Left ventricle myocardium superior (tissue), 1 donor: Measurements from ENCODE around the gene STX10. TPM values are rescaled to one million over a fixed set of nuclear protein-coding genes. Genes with fewer than 3 reads are reported as not detected.

Source experiments
- ATAC-seq: fragments of 200-7000 bp; cut with Tn5 transposase; one replicate; pipeline ENCODE4 v1.9.1; 2020; ENCODE audit warnings: mild to moderate bottlenecking, moderate library complexity
- DNase-seq: peaks from one replicate; pipeline ENCODE4 v3.0.0-alpha.2; 2020
- intact Hi-C: fragments of 100-400 bp; cut with micrococcal nuclease; formaldehyde crosslinking; loops from one replicate; pipeline ENCODE4 v1.11.0; 2022
- total RNA-seq: library from RNA; stranded (reverse); fragmentation: NEBNext Ultra II Directional; extraction: Animal tissue kit (Norgen Biotek cat#: 25700); gene quantifications from one replicate; pipeline ENCODE4 v1.2.1, GENCODE V29; 2021
- donor health status: DM: no; HTN: yes; CAD: no; lungs with severe emphysema.

STX10 gene
- total RNA-seq, 1 donor from 2014 or later, result 46.4 TPM

DNA sequence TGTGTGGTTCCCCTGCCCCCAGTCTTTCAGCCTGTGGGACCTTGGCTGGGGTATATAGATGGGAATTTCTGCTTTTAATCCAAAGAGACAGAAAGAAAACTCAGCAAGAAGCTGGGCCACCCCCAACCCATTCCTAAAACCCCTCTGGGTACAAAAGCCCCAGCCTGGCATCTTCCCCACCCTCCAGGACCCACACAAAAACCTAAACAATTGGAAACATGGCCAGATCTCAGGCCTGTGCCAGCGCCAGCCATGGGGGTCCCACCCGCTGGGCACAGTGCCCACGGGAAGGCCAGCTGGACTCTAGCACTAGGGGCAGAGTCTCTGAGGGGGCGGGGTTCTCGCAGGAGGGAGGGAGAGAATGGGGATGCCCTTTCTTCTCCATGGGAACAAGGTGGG is 56.1 kb downstream of the STX10 start:
- no peak for ATAC-seq
- intact Hi-C loops, result no loop called here
- DNase-seq, result no peak

Other genes with a start within 250 kb of the STX10 start
- gene SYCE2, start 231.1 kb downstream of the STX10 start, total RNA-seq, result not detected
- 38.5 TPM for gene FARSA, start 216.7 kb downstream of the STX10 start, total RNA-seq
- 422 TPM for gene CALR, start 211.8 kb downstream of the STX10 start, total RNA-seq
- gene RAD23A, start 204.5 kb downstream of the STX10 start, total RNA-seq, result 188 TPM
- gene GADD45GIP1, start 193.2 kb downstream of the STX10 start, total RNA-seq, result 28.7 TPM
- 11.2 TPM for gene DAND5, start 180.8 kb downstream of the STX10 start, total RNA-seq
- 171 TPM for gene NFIX, start 154.9 kb downstream of the STX10 start, total RNA-seq
- 8.8 TPM for gene LYL1, start 47.5 kb downstream of the STX10 start, total RNA-seq
- gene TRMT1, start 33.6 kb downstream of the STX10 start, total RNA-seq, result 22.4 TPM
- gene NACC1, start 32.1 kb downstream of the STX10 start, total RNA-seq, result 50.0 TPM
- 19.8 TPM for gene IER2, start within 50 bp of the STX10 start, total RNA-seq